ENCODE data around the gene VSTM4. TPM values are rescaled to one million over a fixed set of nuclear protein-coding genes. Genes with fewer than 3 reads are reported as not detected.

Gene VSTM4
- total and polyA plus RNA-seq, 12 donors, result 15.1 to 136 (median 60.3) TPM

DNA sequence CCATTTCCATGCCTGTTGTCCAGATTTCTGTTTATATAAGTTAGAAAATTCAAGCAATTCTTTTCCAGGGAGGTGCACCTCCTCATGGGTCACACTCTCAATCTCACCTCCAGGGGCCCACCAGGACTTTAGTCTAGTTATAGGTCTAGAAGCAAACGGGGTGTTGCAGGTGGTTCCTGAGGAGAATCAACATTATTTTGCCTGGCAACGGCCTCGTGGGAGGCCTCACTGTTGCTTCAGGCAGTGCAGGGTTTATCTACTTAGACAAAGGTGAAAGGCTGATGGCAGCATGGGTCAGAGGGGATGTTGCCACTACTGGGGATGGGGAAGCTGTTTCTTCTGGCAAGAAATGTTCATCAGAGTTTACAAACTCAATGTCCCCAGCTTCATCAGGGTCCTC lies 119.0 kb downstream of the VSTM4 start:
- no peaks in the 10 kb centered on the region for H3K4me1 ChIP-seq (replicated peaks in 1 of 2)
- intact Hi-C loops (cut with DNase I), result no loop called here
- H3K4me3 ChIP-seq, result no peak overlapping the region
- TF ChIP-seq, protein P1, sequence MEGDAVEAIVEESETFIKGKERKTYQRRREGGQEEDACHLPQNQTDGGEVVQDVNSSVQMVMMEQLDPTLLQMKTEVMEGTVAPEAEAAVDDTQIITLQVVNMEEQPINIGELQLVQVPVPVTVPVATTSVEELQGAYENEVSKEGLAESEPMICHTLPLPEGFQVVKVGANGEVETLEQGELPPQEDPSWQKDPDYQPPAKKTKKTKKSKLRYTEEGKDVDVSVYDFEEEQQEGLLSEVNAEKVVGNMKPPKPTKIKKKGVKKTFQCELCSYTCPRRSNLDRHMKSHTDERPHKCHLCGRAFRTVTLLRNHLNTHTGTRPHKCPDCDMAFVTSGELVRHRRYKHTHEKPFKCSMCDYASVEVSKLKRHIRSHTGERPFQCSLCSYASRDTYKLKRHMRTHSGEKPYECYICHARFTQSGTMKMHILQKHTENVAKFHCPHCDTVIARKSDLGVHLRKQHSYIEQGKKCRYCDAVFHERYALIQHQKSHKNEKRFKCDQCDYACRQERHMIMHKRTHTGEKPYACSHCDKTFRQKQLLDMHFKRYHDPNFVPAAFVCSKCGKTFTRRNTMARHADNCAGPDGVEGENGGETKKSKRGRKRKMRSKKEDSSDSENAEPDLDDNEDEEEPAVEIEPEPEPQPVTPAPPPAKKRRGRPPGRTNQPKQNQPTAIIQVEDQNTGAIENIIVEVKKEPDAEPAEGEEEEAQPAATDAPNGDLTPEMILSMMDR (IDR thresholded peaks at IDR 0.05), result no peak
- no peak for TF ChIP-seq POLR2A (IDR thresholded peaks at IDR 0.05)
- H3K27ac ChIP-seq, result no peak overlapping the region
- H3K9me3 ChIP-seq (replicated peaks in 1 of 3), result no peaks in the 10 kb centered on the region
- no peaks in the 10 kb centered on the region for H3K36me3 ChIP-seq (replicated peaks in 1 of 2)
- WGBS, 4 donors, result 67 to 86% (median 72%) methylated on average over 3 of the region's 3 CpGs
- DNase-seq, result no peak
- no peaks in the 10 kb centered on the region for H3K27me3 ChIP-seq

DNA sequence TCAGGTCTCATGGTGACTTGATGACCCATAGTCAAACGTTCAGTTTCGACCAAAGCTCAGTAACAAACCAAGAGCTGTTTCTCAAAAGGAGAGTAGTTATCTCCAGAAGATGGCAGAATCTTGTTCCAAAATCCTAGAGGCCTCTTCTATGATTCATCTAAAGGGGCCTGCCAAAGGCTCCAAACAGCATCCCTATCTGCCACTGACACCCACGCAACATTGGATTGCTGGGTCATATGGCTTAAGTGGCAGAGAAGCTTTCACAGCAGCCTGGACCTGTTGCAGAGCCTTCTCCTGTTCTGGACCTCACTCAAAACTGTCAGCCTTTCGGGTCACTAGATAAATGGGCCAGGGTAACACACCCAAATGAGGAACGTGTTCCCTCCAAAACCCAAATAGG lies 121.7 kb downstream of the VSTM4 start:
- WGBS, 4 donors, result 90 to 94% (median 93%) methylated on average over 5 of the region's 5 CpGs

DNA sequence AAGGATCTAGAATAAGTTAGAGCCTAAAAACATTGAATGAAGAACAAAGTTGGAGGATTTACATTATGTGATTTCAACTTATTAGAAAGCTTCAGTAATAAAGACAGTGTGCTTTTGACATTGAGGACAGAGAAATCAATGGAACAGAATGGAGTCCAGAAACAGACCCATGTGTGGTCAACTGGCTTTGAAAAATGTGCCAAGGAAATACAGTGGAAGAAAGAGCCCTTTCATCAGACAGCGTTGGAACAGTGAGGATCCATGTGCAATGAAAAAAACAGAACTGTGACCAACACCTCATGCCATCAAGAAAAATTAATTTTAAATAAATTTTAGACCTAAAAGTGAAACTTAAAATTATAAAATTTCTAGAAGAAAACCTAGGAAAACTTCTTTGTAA lies 125.1 kb downstream of the VSTM4 start:
- 81 to 98% (median 96%) methylated on average over 1 of the region's 1 CpG for whole genome bisulfite sequencing, 4 donors
- H3K27me3 ChIP-seq, result no peaks in the 10 kb centered on the region
- H3K9me3 ChIP-seq (replicated peaks in 1 of 3), result no peaks in the 10 kb centered on the region
- TF ChIP-seq, protein P1 (IDR thresholded peaks at IDR 0.05), result no peak
- no peak for TF ChIP-seq POLR2A (IDR thresholded peaks at IDR 0.05)
- no peak overlapping the region for H3K27ac ChIP-seq
- DNase-seq, result no peak
- no peak overlapping the region for H3K4me3 ChIP-seq
- H3K4me1 ChIP-seq (replicated peaks in 1 of 2), result no peaks in the 10 kb centered on the region
- H3K36me3 ChIP-seq (replicated peaks in 1 of 2), result no peaks in the 10 kb centered on the region
- intact Hi-C loops (cut with DNase I), result no loop called here

More for the DNA sequence above, 121.7 kb downstream of the VSTM4 start:
- no peak for DNase-seq
- Histone ChIP-seq H3K27me3 (no peaks in the 10 kb centered on the region), H3K36me3 (replicated peaks in 1 of 2) (no peaks in the 10 kb centered on the region), H3K9me3 (replicated peaks in 1 of 3) (no peaks in the 10 kb centered on the region), H3K4me3 (no peak overlapping the region), H3K27ac (no peak overlapping the region), H3K4me1 (replicated peaks in 1 of 2) (no peaks in the 10 kb centered on the region)
- TF ChIP-seq, protein P1 (IDR thresholded peaks at IDR 0.05), result no peak
- no peak for TF ChIP-seq POLR2A (IDR thresholded peaks at IDR 0.05)
- intact Hi-C loops (cut with DNase I), result no loop called here

DNA sequence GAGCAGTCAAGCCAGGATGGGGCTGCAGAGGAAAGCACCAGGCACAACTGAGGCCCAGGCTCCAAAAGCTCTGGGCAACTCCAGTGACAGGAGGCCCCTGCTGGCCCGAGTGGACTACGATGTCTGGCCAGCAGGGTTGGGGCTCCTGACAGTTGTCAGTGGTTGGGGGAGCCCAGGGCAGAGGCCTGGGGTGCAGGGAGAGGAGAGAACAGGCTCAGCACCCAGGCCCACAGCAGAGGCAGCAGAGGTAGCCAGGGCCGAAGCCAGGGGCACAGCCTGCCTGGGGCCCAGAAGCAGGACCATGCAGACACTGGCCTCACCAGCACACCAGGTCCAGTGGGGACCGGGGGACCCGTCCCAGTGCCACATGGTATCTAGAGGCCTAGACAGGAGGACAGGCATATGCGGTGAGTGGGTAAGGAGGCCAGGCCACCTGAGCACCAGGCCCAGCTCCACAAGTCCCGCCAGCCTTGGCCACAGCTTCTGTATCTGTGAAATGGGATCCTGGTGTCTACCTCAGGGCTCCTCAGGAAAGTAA lies 129.6 kb downstream of the VSTM4 start:
- TF ChIP-seq POLR2A (IDR thresholded peaks at IDR 0.05), result no peak
- TF ChIP-seq, protein P1 (IDR thresholded peaks at IDR 0.05), result no peak

More for the DNA sequence above, 129.6 kb downstream of the VSTM4 start:
- Histone ChIP-seq H3K27me3 (no peaks in the 10 kb centered on the region), H3K27ac (no peak overlapping the region), H3K4me1 (replicated peaks in 1 of 2) (peaks cover 0 to 9% of the 10 kb centered on the region in 2 donors), H3K36me3 (replicated peaks in 1 of 2) (no peaks in the 10 kb centered on the region), H3K4me3 (no peak overlapping the region), H3K9me3 (replicated peaks in 1 of 3) (no peaks in the 10 kb centered on the region)
- intact Hi-C loops (cut with DNase I), result no loop called here
- DNase-seq, result no peak
- WGBS, 4 donors, result 94 to 97% (median 95%) methylated on average over 2 to 7 of the region's 7 CpGs

All from adrenal gland (tissue), 12 donors.